Activated T-cell treated with anti-CD3 and anti-CD28 coated beads for 4 hours (primary cell): ENCODE measurements around the gene MAGEA9.
"Not testable (repeated sequence)": the region's sequence is repeated elsewhere in the genome, so short reads cannot be mapped to it uniquely, and the experiment has no call there.

ENCODE experiments used
- DNase-seq: peaks from one replicate; pipeline ENCODE4 v3.0.0-alpha.2; 2020

Gene MAGEA9

GRCh38 chrX:149781727-149782126 is at the start of gene MAGEA9:
TSS of gene MAGEA9 (plus strand) at chrX:149781930. CDS start at chrX:149786211, 4,281 bp downstream.
- DNase-seq, result not testable (repeated sequence)

DNA sequence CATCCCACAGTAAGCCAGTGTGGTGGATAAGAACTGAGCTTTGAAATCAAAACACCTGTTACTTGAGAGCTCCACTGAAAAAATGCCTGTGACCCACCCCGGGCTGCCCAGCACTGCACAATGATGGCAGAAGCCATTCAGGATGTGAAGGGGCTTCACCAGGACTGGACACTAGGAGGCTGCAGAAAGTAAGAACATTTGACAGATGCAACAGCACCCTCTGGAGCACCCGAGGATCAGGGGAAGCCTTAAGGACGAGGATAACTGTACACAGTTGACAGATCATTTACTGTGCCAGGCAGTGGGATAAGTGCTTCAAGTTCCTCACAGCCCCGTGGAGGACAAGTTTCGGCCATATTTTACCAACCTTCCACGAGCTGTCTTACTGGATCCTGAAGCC is 39.5 kb upstream of the MAGEA9 start:
- DNase-seq, result not testable (repeated sequence)

DNA sequence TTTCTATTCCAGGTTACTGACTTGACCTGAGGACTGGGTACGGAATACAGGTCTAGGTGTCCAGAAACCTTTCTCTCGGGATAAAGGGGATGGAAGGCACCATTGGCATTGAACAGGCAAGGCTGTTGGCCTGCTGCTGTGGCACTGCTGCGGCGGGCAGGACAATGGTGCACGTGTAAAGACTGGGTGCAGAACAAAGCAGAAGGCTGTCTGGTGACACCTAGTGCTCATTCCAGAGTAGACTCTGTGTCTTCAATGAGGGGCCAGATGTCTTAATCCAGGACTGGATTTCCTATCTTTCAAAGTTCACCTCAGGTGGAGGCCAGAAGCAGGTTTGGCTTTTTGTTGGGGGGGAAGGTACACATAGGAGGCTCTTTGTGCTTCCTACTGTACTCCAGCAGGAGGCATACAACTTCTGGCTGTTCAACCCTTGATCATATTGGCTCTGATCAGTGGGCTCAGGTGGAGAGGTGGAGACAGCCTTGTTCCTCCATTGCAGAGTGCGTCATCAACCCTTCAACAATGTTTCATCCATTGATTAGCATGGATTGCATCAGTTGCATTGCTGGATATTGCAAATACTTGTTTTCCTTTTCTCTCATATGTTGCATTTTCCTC is 35.2 kb upstream of the MAGEA9 start:
- DNase-seq, result not testable (repeated sequence)

DNA sequence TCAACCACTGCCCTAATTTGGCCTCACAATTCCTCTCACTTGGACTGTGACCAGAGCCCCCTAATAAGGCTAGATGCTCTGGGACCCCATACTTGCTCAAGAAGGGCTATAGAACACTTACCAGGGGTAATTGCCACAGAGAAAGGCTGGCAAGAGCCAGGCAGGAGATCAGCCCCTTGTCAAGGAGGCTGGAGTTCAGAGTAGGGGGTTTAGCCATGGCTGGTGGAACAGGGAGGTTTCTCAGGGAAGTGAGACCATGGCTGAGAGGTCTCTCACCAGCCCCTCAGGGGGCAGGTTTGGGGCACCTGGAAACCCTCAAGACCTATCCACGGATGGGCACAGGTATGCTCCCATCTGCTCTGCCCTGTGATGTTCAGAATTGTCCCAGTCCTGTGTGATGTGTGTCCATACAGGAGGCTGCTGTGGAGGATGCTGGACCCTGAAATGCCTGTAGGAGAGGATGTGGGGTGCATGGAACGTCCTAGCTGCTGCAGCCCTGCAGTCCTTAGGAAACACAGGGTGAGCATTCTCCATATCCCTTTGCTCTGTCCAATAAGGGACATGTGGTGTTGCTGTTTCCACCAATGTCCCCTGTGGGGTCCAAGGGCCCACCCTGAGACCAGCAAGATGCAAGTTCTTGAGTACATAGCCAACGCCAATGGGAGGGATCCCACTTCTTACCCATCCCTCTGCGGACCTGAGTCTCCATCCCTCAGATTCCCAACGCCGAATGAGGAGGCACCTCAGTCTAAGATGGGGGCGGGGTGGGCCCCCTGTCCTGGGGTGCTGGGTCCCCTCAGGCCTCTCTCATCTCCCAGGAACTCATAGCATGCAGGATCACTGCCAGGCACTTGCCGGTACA is 24.3 kb upstream of the MAGEA9 start:
- no peak for DNase-seq

DNA sequence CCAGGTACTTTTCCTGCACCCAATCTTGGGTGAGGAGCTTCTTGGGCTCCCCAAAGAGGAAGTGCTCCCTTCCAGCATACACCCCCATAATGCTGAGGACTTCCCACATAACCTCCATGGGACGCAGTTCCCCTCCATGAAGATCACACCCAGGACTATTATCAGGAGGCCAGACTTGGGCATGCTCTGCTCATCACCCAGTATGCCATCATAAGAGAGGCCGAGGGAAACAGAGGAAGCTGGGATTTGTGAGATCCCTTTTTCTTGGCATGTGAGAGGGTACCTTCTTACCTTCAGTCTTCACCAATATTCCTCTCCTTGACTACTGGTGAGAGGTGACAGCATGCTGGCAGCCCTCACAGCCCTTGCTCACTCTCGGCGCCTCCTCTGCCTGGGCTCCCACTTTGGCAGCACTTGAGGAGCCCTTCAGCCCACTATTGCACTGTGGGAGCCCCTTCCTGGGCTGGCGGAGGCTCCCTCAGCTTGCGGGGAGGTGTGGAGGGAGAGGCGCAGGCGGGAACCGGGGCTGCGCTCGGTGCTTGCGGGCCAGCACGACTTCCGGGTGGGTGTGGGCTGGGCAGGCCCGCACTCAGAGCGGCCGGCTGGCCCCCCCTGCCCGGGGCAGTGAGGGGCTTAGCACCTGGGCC is 23.5 kb upstream of the MAGEA9 start:
- DNase-seq, result no peak

DNA sequence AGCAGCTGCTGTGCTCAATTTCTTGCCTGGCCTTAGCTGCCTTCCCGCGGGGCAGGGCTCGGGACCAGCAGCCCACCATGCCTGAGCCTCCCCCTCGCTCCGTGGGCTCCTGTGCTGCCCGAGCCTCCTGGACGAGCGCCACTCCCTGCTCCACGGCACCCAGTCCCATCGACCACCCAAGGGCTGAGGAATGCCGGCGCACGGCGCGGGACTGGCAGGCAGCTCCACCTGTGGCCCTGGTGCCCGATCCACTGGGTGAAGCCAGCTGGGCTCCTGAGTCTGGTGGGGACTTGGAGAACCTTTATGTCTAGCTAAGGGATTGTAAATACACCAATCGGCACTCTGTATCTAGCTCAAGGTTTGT is 23.0 kb upstream of the MAGEA9 start:
- DNase-seq, result not testable (repeated sequence)

- no peak for DNase-seq
Measured at GRCh38 chrX:149759824-149760223, 21.9 kb upstream of the MAGEA9 start.

GRCh38 chrX:149760965-149761364 is 20.8 kb upstream of the MAGEA9 start:
- no peak for DNase-seq

DNA sequence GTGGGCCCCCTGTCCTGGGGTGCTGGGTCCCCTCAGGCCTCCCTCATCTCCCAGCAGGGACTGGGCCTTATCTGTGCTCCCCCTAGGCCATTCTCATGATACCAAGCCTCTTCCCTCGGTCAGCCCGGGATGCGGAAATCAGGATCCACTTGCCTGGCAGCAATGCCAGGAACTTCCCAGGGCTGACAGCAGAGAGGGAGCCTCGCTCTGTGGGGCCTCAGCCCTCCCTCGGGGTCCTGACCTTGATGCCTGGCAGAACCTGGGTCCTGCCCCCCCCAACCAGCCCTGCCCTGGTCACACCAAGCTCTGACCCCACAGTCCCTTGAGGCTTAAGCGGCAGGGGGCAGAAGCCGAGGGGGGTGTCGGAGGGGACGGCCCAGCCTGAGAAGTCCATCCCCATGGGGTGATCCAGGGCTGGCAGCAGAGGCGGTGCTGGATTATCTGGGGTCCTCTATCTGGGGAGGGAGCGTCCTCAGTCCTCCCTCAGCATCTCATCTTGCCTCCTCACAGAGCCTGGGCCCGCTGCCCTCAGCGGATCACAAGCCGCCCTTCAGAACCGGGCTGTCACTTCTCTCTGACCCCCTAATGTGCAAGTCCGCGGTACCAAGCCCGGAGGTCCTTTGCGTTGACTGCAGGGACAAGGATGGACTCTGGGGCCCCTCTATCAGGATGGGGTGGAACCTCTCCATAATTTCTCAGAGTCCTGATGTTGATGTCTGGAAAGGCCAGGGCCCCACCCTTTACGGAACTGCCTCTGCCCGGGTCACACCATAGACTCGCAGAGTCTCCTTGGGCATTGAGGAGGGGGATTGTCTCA is 19.7 kb upstream of the MAGEA9 start:
- not testable (repeated sequence) for DNase-seq

DNA sequence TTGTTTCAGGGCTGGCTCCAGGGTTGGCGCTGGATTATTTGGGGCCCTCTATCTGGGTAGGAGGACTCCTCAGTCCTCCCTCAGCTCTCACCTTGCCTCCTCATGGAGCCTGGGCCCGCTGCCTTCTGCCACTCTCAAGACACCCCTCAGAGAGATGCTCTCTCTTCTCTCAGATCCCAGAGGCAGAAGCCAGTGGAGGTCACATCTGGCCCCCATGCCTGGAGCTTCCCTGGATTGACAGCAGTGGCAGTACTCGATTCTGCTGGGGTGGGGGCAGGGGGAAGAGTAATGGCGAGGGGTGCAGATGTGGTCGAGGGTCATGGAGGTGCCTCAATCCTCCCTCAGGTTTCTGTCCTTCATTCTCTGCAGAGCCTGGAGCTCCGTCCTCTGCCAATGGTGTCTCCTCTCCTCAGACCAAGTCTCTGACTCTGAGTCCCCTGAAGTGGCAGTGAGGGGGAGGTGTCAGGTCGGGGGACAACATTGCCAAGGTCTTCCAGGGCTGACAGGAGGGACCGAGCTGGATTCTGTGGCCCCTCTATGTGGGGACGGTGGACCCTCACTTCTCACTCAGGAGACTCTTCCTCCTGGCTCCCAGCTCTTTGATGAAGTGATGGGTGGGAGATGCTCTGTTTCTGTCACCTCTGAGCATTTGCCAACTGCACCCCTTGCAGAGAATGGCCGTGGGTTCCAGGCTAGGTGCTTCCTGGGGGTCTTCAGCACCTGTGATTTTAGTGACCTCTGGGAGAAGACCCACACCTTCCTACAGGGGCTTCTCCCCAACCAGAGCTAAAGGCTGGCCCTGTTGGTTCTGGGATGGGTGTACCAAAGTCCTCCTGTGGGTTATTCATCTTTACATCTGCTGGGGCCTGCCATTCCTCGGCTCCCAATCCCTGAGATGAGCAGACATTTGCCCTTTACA is 18.8 kb upstream of the MAGEA9 start:
- DNase-seq, result no peak

GRCh38 chrX:149770344-149770743 is 11.4 kb upstream of the MAGEA9 start:
- DNase-seq, result not testable (repeated sequence)

DNA sequence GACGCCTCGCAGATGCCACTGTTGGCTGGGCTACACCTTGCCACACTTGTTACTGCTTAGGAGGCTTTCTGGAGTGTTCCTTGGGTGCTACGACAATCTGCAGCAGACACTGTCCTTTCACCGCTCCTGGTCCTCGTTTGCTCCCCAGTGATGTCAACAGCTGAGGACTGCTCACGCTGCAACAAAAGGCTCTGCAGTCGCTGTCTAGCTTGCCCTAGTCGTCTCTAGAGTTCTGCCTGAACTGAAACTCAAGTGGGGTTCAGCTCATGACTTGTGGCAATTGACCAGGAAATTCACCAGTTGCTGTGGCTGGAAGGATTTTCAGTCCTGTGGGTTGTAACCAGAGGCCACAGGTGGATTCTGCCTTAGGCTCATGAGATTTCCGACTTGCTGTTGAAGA is 8.7 kb upstream of the MAGEA9 start:
- not testable (repeated sequence) for DNase-seq

DNA sequence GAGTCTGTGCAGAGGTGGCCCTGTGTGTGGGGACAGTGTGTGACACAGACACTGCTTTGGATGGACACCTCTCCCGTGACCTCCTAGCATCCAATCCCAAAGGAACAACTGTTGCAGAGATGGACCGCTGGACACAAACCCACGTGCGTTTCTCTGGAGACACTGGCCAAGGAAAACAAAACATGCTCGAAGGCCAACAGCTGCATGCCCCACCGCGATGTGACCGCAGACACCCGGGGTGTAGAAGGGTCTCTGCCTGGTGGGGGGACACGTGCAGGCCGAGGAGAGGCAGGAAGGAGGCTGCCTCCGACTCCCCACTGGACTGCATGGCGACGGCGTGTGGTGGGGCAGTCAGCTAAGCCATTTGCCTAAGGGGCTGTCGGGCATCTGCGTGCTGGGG is 8.0 kb upstream of the MAGEA9 start, which contains the start of gene HSFX1:
TSS of gene HSFX1 (plus strand) at position 301 of the 400 bp plus-strand sequence. CDS start 614 bp downstream, outside the sequence.
- not testable (repeated sequence) for DNase-seq

- DNase-seq, result not testable (repeated sequence)
Measured at GRCh38 chrX:149777999-149778398, 3.7 kb upstream of the MAGEA9 start.

GRCh38 chrX:149795531-149795930 is 13.8 kb downstream of the MAGEA9 start:
- not testable (repeated sequence) for DNase-seq

DNA sequence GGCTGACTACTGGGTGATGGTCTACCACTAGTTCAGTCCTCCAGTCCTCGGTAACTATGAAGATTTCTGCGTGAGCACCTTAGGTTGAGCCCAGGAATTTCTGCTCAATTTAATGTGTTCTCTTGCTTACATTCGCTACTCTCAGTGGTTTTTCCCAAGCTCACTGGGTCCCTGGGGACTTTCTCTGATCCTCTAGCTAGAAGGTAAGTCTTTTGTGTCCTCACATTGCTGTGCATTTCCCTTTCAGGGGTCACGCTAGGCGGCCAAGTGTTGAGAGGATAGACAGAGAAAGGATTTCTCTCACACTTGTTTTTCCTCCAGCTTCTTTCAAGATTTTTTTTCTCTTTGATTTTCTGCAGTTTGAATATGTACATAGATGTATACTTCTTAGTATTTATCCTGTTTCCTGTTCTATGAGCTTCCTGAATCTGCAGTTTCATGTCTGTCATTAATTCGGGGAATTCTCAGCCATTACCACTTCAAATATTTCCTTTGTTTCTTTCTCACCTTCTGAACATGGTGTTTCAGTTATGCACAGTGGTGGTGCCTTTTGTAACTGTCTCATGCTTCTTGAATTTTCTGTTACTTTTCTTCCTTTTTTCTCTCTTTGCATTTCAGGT is 17.5 kb downstream of the MAGEA9 start:
- DNase-seq, result no peak

- DNase-seq, result no peak
Measured at GRCh38 chrX:149799938-149800337, 18.2 kb downstream of the MAGEA9 start.

DNA sequence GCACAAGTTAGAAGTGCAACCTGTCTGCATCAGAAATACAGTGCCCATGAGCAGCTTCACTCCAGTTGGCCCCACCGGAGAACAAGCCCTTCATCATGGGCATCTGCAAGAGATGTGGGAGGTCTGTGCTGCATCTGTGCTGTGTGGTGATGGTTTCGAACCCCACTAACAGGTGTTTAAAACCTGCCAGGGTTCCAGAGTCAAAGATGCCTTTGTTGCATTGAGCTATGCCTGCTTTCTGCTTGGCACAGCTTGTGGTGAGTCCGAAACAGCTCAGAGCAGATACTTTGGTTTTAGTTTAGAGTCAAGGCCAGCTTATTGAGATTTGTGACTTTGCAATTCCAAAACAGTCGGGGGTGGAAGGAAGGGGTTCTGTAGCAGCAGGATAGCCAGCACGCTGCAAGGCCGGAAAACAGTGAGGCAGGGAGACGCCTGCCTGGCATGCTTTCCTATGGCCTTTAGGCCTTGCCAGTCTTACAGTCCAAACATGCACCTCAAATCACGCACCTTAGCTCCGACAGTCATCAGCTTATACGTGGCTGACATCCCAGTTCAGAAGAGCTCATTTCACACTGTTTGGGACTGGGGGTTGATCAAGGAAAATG is 21.8 kb downstream of the MAGEA9 start:
- no peak for DNase-seq

DNA sequence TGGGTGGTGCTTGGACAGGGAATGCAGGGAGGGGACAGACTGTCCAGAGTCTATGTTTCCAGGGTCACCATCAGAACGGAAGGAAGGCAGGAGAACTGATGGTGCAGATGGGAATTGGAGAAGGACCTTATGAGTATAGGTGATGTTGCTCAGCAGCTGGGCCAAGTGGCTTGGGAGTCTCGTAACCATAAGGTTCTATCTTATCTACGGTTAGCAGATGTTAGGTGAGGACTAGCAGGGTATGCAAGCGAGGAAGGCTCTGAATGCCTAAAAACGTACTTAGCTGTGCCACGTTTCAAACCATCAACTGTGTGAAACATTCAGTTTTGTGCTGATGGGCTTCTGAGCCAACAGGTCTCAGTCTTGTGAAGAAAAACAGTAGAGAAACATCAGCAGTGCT is 22.4 kb downstream of the MAGEA9 start:
- DNase-seq, result no peak

DNA sequence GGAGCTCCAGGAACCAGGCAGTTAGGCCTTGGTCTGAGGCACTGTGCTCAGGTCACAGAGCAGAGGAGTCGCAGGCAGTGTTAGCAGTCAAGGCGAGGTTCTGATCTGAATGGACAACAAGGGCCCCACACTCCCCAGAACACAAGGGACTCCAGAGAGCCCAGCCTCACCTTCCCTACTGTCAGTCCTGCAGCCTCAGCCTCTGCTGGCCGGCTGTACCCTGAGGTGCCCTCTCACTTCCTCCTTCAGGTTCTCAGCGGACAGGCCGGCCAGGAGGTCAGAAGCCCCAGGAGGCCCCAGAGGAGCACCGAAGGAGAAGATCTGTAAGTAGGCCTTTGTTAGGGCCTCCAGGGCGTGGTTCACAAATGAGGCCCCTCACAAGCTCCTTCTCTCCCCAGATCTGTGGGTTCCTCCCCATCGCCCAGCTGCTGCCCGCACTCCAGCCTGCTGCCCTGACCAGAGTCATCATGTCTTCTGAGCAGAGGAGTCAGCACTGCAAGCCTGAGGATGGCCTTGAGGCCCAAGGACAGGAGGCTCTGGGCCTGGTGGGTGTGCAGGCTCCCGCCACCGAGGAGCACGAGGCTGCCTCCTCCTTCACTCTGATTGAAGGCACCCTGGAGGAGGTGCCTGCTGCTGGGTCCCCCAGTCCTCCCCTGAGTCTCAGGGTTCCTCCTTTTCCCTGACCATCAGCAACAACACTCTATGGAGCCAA is 26.2 kb downstream of the MAGEA9 start:
- no peak for DNase-seq
